ENCODE data around the gene EFCAB10.
"Not testable (repeated sequence)": the region's sequence is repeated elsewhere in the genome, so short reads cannot be mapped to it uniquely, and the experiment has no call there.

Gene EFCAB10

GRCh38 chr7:105581066-105581811, at the start of gene EFCAB10:
Gene EFCAB10, minus strand, starts transcription at chr7:105581493. Its CDS starts 30 bp downstream, at chr7:105581463.
- DNase-seq, result no peak

DNA sequence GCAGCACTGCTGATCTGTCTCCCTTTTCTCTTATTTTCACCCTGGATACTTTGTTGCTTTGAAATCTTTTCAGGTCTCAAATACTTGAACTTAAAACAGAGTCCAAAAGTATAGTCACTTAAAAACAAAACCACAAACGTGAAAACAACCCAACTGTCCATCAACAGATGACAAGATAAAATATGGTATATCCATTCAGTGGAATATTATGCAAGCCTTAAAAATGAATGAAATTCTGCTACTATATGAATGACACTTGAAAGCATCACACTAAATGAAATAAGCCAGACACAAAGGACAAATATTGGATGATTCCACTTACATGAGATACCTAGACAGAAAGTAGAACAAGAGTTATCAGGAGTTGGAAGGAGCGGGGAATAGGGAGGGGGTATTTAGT, 44.7 kb upstream of the EFCAB10 start:
- DNase-seq, result no peak

DNA sequence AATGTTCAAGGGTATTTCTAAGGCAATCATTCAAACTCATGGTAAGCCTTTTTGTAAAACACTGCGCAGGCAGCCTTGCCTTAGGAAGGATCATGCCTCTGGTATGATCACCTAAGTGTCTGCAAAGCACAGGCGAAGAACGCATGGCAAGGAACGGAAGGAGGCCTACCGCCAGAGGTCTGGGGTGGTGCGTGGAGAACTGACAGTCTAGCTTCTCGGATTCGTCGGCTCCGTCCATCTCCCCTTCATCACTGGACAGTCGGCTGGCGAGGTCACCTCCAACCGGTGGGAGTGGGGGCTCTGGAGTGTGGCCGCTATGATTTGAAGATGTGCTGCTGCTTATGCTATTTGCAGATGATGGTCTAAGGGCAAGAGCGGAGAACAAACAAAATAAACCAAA, 42.6 kb upstream of the EFCAB10 start:
- DNase-seq, result no peak

DNA sequence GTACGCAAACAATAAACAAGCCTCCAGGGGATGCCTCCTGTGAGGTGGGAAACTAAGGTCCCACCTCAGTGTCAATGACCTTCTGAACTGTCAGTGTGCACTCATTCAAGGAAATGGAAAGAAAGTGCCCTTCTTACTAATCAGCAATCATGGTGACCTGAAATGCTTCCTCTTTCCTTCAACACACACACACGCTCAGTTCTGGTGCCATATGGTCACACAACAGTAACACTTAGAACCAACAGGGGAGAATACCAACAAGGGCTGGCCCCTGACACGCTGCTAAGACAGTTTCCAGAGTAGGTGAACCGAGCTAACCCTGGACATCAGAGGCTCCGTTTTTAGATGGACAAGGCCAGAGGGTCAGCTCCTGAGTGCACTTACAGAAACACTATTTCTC, 42.1 kb upstream of the EFCAB10 start:
- no peak for DNase-seq

- no peak for DNase-seq
Observed at GRCh38 chr7:105622106-105622731, 40.9 kb upstream of the EFCAB10 start.

DNA sequence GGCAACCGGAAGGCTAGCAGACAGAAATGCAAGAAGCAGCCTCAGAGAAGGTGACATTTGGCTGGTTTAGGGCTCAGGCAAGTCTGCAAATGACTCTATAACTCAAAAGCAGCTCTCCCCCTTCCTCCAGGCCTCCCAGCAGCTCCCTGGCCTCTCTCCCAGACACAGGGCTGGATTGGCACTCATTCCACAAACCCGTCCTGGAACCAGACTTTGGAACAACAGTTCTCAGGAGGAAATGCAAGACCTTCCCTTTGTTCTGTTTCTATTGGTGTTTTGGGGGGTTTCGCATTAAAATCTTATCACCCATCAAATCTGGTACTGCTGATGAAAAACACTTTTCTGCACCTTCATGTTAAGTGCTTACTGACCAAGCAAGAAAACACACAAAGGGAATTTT, 40.3 kb upstream of the EFCAB10 start:
- no peak for DNase-seq

DNA sequence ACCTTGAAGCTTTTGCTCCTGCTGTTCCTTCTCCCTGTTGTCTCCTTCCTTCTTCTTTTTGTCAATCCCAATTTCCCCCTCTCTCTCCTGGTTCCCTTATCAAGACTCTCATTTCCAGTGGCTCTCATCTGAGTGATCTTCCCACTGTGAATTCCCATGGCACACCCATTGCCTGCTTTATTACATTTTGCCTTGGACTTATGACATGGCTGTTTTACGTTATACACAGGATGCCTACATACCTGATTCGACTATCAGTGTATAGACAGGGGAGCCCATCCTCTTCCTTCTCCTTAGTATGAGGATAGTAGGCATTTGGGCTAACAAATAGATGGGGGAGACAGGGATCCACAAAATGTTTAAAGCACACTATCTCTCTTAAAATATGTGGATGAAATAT, 39.9 kb upstream of the EFCAB10 start:
- DNase-seq, result no peak

DNA sequence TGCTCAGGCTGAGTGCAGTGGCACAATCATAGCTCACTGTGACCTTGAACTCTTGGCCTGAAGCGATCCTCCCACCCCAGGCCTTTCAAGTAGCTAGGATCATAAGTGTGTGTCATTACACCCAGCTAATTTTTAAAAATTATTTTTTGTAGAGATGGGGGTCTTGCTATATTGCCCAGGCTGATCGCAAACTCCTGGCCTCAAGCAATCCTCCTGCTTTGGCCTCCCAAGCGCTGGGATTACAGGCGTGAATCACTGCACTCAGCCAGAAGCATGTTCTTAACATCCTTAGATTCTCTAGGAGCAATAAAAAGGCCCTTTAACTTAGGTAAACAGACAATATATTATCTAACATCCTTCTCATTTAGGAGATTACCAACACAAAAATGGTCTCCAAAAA, 38.3 kb upstream of the EFCAB10 start:
- DNase-seq, result no peak

DNA sequence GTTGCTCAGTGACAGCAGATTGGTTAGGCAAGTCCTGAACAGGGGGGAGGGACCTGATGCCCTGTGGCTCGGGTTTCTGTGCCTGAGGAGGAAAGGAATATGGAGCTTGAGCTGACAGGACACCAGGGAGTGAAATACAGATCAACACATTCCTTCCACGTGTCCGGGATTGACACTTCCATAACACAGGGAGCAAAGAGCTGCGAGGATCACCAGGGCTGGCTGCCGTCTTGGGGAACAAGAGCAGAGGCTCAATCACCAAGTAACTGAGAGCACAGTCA, 36.7 kb upstream of the EFCAB10 start:
- DNase-seq, result no peak

- DNase-seq, result no peak
Observed at GRCh38 chr7:105617280-105618015, 36.2 kb upstream of the EFCAB10 start.

DNA sequence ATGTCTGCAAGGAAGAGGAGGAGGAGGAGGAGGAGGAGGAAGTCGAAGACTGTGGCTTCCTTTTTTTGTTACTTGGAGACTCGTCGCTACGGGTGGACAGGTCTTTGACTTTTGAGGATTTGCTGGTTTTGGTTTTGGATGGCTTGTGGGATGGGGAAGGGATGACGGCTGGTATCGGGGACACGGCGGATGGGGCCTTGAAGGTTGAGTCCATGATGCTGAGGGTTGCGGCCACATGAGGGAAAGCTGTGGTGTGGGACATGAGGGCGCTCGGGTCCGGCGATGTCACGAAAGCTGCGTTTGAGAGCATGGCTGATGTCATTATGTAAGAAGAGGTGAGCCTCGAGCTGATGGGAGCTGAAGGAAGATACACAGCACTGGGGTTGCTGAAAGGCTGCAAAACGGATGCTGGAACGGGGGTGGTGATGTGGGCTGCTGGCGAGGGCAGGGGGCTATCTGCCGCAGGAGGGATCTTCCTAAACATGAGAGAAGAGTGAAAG, 33.1 kb upstream of the EFCAB10 start:
- DNase-seq, result no peak

- no peak for DNase-seq
Observed at GRCh38 chr7:105613611-105614330, 32.5 kb upstream of the EFCAB10 start.

GRCh38 chr7:105612806-105613205, 31.5 kb upstream of the EFCAB10 start:
- no peak for DNase-seq

- no peak for DNase-seq
Observed at GRCh38 chr7:105611856-105612775, 30.8 kb upstream of the EFCAB10 start.

- no peak for DNase-seq
Observed at GRCh38 chr7:105610165-105610930, 29.1 kb upstream of the EFCAB10 start.

DNA sequence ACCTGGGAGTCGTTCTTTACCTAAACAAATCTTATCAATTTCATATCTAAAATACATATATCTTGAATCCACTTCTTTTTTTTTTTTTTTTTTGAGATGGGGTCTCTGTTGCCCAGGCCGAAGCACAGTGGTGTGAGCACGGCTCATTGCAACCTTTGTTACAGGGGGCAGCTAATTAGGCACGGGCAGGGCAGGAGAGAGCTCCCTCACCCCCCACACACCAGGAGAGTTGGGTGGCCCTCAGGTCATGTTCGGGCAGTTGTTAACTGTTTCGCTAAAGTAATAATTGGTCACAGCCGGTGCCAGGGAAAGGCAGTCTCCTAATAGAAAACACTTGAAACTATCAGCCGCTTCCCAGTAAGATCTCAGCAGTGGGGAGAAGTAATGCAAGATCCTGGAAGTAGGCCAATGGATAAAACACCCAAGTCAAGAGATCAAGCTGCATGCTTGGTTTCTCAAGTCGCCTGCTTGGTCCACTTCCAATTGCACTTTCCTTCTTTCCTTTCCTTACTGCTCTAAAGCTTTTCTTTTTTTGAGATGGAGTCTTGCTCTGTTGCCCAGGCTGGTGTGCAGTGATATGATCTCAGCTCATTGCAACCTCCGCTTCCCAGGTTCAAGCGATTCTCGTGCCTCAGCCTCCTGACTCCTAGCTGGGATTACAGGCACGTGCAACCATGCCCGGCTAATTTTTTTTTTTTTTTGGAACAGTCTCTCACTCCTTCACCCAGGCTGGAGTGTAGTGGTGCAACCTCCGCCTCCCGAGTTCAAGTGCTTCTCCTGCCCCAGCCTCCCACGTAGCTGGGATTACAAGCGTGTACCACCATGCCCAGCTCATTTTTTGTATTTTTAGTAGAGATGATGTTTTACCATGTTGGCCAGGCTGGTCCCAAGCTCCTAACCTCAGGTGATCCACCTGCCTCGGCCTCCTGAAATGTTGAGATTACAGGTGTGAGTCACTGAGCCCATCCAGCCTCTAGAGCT, 21.3 kb upstream of the EFCAB10 start:
- DNase-seq, result no peak

DNA sequence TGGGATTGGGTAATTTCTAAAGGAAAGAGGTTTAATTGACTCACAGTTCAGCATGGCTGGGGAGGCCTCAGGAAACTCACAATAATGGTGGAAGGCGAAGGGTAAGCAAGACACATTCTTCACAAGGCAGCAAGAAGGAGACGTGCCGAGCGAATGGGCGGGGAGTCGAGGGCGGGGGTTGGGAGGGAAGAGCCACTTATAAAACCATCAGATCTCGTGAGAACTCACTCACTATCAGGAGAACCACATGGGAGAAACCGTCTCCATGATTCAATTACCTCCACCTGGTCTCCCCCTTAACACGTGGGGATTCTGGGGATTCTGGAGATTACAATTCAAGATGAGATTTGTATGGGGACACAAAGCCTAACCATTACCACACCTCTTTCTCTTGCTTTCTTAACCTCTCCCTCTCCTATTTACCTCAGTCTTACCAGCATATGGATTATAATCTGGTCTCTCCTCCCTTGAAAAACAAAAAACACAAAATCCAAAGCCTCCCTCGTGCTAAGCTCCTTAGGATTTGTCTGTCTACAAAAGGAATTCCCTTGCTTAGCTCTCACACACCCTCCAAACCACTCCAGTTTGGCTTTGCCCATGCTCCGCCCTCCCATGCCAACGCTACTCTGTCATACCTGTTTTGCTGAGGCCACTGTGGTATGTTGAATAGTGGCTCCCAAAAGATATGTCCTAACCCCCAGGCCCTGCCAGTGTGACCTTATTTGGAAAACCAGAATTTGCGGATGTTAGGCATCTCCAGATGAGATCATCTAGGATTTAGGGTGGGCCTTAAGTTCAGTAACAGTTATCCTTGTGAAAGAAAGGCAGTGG, 19.6 kb upstream of the EFCAB10 start:
- DNase-seq, result no peak

- no peak for DNase-seq
Observed at GRCh38 chr7:105599551-105599950, 18.3 kb upstream of the EFCAB10 start.

GRCh38 chr7:105599080-105599479, 17.8 kb upstream of the EFCAB10 start:
- not testable (repeated sequence) for DNase-seq
